HG03066 (cell line): ENCODE results near the gene SLC39A13.

Source experiments
- ATAC-seq: cut with Tn5 transposase; IDR thresholded peaks from one replicate; pipeline ENCODE4 v1.9.1; 2021; ENCODE audit warnings: low read depth; ENCODE audit not compliant: unreplicated experiment

Gene SLC39A13

GRCh38 chr11:47447906-47448305, 39.5 kb downstream of the SLC39A13 start:
- no peak for ATAC-seq

DNA sequence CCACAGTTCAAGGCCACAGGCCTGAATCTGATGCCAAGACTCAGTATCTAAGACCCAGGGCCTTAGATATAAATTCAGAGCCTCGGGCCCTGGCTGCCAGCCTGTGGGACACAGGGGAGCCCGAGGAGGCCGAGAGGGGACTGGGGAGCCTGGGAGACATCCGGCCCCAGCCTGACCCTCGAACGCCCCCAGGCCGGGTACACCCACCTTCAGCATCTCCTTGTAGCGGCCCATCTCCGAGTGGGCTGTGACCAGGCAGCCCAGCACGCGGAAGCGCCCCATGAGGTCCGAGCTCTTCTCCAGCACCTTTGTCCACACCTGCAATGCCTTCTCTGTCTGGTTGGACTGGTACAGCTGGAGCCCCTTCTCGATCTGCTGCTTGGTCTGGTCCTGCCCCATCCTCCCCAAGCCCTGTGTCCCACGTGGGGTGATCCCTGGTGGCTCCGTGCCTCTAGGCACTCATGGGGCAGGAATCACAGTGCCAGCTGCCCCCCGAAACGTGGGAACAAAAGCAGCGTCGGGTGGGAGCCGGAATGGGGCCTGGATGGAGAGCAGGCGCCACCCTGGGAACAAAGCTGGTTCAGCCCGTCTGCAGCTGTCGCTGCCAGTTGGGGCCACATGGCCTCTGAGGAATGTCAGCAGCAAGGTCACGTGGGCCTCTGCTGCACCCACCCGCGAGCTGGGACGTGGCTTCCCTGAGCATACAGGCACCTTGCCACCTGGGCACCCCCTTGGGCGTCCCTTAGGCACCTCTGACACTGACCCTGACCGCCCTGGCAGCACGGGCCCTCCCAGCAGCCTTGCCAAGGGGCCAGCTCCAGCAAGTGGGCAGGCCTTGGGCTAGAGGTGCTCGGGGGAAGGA, 40.4 kb downstream of the SLC39A13 start, which contains the start of gene RAPSN:
Gene RAPSN, minus strand, starts transcription at position 571 of the 862 bp plus-strand sequence. Its CDS starts 172 bp downstream, at position 399.
- ATAC-seq, result no peak

- ATAC-seq, result no peak
Observed at GRCh38 chr11:47449541-47449940, 41.2 kb downstream of the SLC39A13 start.

DNA sequence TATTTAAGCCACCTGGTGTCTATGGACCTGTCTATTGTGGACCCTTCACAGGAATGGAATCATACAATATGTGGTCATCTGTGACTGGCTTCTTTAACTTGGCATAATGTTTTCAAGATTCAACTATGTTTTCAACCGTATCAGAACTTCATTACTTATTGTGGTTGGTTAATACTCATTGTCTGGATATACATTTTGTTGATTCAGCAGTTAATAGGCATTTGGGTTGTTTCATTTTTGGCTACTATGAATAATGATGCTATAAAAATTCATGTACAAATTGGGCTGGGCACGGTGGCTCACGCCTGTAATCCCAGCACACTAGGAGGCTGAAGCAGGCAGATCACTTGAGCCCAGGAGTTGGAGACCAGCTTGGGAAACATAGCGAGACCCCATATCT, 43.0 kb downstream of the SLC39A13 start:
- no peak for ATAC-seq

DNA sequence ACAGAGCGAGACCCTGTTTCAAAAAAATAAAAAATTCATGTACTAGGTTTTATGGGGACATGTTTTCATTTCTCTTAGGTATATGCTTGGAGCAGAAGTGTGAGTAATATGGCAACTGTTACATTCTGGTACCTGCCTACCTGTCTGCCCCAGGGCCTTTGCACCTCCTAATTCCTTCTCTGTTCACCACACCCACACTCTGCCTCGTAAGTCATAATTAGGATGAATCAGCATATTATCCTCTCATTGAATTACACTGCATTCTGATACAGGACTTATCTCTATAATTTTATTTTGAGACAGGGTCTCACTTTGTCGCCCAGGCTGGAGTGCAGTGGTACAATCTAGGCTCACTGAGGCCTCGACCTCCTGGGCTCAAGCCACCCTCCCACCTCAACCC, 43.6 kb downstream of the SLC39A13 start:
- ATAC-seq, result no peak

DNA sequence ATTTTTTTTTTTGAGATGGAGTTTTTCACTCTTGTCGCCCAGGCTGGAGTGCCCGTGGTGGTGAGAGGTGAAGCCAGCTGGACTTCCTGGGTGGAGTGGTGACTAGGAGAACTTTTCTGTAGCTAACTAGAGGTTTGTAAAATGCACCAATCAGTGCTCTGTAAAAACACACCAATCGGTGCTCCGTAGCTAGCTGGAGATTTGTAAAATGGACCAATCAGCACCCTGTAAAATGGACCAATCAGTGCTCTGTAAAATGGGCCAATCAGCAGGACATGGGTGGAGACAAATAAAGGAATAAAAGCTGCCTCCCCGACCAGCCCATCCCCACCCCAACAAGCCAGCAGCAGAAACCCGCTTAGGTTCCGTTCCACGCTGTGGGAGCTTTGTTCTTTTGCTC, 45.0 kb downstream of the SLC39A13 start:
- ATAC-seq, result no peak

DNA sequence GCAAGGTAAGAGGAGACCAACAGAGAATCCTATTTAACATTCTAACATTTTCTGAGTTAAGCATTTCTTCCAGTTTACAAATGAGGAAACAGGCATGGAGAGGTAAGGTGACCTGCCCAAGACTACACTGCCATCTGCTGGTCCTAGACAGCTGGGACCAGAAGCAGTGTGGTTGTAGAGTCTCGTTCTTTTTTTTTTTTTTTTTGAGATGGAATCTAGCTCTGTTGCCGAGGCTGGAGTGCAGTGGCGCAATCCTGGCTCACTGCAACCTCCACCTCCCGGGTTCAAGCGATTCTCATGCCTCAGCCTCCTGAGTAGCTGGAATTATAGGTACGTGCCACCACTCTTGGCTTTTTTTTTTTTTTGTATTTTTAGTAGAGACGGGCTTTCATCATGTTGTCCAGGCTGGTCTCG, 45.9 kb downstream of the SLC39A13 start:
- ATAC-seq, result peak; percentile 71

DNA sequence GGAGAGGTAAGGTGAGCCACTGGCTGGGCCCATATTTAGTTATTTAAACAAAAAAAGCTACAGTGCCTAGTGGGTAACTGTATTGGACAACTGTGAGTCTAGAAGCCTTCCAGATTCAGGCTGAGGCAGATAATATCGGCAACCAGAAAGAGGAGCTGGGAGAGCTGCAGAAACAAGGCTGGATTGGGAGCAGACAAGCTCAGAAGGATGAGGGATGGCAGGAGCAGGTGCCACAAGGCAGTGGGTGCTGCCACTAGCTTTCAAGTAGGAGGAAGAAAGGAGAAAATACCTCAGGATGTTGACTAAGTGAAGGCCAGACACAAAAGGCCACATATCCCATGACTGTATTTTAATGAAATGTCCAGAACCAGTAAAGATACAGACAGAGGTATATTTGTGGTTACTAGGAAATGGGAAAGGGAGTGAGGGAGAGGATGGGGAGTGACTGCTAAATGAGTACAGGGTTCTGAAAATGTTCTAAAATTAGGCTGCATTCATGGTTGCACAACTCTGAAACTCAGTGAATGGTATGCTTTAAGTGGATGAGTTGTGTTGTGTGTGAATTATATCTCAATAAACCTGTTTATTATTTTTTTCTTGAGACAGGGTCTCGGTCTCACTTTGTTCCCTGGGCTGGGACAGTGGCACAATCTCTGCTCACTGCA, 52.3 kb downstream of the SLC39A13 start:
- ATAC-seq, result no peak

- ATAC-seq, result no peak
Observed at GRCh38 chr11:47461876-47462275, 53.5 kb downstream of the SLC39A13 start.

GRCh38 chr11:47464483-47464882, 56.1 kb downstream of the SLC39A13 start:
- ATAC-seq, result no peak
